ENCODE measurements around the gene SEPTIN2. TPM values are rescaled to one million over a fixed set of nuclear protein-coding genes. Genes with fewer than 3 reads are reported as not detected.

Gene SEPTIN2
- total RNA-seq, 2 experiments from 2014 or later: 198 to 275 TPM

DNA sequence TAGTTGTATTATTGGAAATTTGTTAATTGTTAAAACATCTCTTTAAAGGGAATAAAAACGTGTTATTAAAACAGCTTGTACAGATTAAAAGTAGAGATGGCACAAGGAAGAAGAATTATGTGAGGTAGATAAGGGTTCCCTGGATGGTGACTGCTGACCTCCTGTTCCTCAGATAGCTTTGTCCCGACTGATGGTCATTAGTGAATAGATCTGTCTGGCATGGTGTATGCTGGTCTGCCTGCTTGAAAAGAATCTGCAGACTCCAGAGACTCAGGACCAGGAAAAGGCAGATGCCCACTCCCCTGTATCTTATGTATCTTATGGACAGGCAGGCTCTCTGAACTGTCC is 34.8 kb downstream of the SEPTIN2 start:
- H4K20me1 ChIP-seq (ENCODE audit: insufficient read depth, low read length): 0 out of 2 replicates have a peak, but pooled peaks cover 4% of the 10 kb centered on the region
- H2AFZ ChIP-seq (ENCODE audit: low read length): no peak overlapping the region
- H3K79me2 ChIP-seq (ENCODE audit: insufficient read depth, low read depth, low read length): no peaks in the 10 kb centered on the region
- H3K4me3 ChIP-seq (ENCODE audit: low read depth, low read length, poor library complexity, severe bottlenecking): no peak overlapping the region
- H3K9me3 ChIP-seq (ENCODE audit: low read length): no peaks in the 10 kb centered on the region
- H3K4me2 ChIP-seq (ENCODE audit: low read length): no peak overlapping the region
- intact Hi-C loops (cut with micrococcal nuclease; ENCODE audit: unreplicated experiment): loop anchor here (10.0 kb wide), 2 partner anchors 284 to 334 kb away; partner anchors contain the start of genes ATG4B, DTYMK and THAP4
- peaks cover 95% of the 10 kb centered on the region for H3K36me3 ChIP-seq (ENCODE audit: insufficient read depth, low read length)
- no TSS peak for BruUV-seq (replicated peaks)
- POLR2A ChIA-PET: no interaction called here
- CTCF ChIA-PET (ENCODE audit: unreplicated experiment): no interaction called here
- TF ChIP-seq, protein P1, sequence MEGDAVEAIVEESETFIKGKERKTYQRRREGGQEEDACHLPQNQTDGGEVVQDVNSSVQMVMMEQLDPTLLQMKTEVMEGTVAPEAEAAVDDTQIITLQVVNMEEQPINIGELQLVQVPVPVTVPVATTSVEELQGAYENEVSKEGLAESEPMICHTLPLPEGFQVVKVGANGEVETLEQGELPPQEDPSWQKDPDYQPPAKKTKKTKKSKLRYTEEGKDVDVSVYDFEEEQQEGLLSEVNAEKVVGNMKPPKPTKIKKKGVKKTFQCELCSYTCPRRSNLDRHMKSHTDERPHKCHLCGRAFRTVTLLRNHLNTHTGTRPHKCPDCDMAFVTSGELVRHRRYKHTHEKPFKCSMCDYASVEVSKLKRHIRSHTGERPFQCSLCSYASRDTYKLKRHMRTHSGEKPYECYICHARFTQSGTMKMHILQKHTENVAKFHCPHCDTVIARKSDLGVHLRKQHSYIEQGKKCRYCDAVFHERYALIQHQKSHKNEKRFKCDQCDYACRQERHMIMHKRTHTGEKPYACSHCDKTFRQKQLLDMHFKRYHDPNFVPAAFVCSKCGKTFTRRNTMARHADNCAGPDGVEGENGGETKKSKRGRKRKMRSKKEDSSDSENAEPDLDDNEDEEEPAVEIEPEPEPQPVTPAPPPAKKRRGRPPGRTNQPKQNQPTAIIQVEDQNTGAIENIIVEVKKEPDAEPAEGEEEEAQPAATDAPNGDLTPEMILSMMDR (conservative IDR thresholded peaks at IDR 0.05; ENCODE audit: low read length): no peak
- no peak for TF ChIP-seq EZH2phosphoT487 (IDR thresholded peaks at IDR 0.05; ENCODE audit: borderline replicate concordance, low read depth, low read length)
- no peak overlapping the region for H3K27ac ChIP-seq (ENCODE audit: low read depth, low read length, poor library complexity, severe bottlenecking)
- H3K9me2 ChIP-seq (ENCODE audit: insufficient read depth, low read length): no peaks in the 10 kb centered on the region
- peaks cover 6% of the 10 kb centered on the region for H3K4me1 ChIP-seq (ENCODE audit: insufficient read depth, low read length, poor library complexity, severe bottlenecking)
- no peak for DNase-seq (ENCODE audit: low spot score)

DNA sequence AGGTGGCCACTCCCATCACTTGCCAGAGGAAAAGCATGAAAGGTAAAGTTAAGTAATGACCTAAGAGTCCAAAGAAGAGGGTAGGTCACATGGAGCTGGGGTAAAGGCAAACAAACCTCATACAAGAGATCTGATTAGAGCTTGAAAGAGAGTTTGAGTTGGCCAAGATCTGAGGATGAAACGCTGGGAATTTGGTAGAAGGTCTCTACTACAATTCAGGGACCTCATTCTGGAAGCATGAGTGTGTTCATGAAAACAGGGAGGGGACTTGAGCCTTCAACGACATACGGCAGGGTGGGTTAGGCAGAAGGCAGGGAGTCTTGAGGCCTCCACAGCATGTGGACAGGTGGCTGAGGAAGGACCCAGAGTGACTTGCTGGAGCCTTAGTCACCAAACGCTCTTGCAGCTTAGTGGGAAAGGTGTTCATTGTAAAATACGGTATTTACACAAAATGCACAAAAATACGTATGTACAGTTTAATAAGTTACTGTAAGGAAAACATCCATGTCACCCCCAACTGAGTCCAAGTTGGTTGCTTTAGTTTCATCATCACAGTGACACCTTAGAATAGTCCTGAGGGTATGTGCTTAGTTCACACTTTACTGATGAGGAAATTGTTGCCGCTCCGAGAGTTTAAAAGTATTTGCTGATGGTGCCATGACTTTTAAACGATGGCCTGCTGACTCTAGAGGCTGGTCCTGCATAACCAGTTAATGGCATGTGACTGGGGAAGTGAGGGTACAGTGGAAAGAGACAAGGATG is 35.3 kb downstream of the SEPTIN2 start:
- intact Hi-C loops (cut with micrococcal nuclease; ENCODE audit: unreplicated experiment): loop anchor here (10.0 kb wide), 2 partner anchors 284 to 334 kb away; partner anchors contain the start of genes ATG4B, DTYMK and THAP4
- POLR2A ChIA-PET: no interaction called here
- CTCF ChIA-PET (ENCODE audit: unreplicated experiment): no interaction called here

More for the DNA sequence above, 35.3 kb downstream of the SEPTIN2 start:
- H4K20me1 ChIP-seq (ENCODE audit: insufficient read depth, low read length): 0 out of 2 replicates have a peak, but pooled peaks cover 4% of the 10 kb centered on the region
- no TSS peak for BruUV-seq (replicated peaks)
- no peak overlapping the region for H2AFZ ChIP-seq (ENCODE audit: low read length)
- no peak overlapping the region for H3K4me2 ChIP-seq (ENCODE audit: low read length)
- H3K36me3 ChIP-seq (ENCODE audit: insufficient read depth, low read length): peaks cover 90% of the 10 kb centered on the region
- no peak overlapping the region for H3K27ac ChIP-seq (ENCODE audit: low read depth, low read length, poor library complexity, severe bottlenecking)
- peaks cover 6% of the 10 kb centered on the region for H3K4me1 ChIP-seq (ENCODE audit: insufficient read depth, low read length, poor library complexity, severe bottlenecking)
- no peak overlapping the region for H3K4me3 ChIP-seq (ENCODE audit: low read depth, low read length, poor library complexity, severe bottlenecking)
- no peaks in the 10 kb centered on the region for H3K9me2 ChIP-seq (ENCODE audit: insufficient read depth, low read length)
- TF ChIP-seq, protein P1 (conservative IDR thresholded peaks at IDR 0.05; ENCODE audit: low read length): no peak
- TF ChIP-seq EZH2phosphoT487 (IDR thresholded peaks at IDR 0.05; ENCODE audit: borderline replicate concordance, low read depth, low read length): no peak
- DNase-seq (ENCODE audit: low spot score): no peak
- no peaks in the 10 kb centered on the region for H3K79me2 ChIP-seq (ENCODE audit: insufficient read depth, low read depth, low read length)
- H3K9me3 ChIP-seq (ENCODE audit: low read length): no peaks in the 10 kb centered on the region

All from OCI-LY7 (cell line).